ENCODE data around the gene BANK1. TPM values are rescaled to one million over a fixed set of nuclear protein-coding genes. Genes with fewer than 3 reads are reported as not detected.

BANK1 gene
- total RNA-seq, 1 donor from 2014 or later, result 0.79 TPM

- Mint-ChIP-seq H3K4me1 (ENCODE audit: low read depth) (peaks cover 18% of the 10 kb centered on the region), H3K27ac (no peak overlapping the region)
These were observed 158.4 kb downstream of the BANK1 start for GRCh38 chr4:101948951-101949350.

DNA sequence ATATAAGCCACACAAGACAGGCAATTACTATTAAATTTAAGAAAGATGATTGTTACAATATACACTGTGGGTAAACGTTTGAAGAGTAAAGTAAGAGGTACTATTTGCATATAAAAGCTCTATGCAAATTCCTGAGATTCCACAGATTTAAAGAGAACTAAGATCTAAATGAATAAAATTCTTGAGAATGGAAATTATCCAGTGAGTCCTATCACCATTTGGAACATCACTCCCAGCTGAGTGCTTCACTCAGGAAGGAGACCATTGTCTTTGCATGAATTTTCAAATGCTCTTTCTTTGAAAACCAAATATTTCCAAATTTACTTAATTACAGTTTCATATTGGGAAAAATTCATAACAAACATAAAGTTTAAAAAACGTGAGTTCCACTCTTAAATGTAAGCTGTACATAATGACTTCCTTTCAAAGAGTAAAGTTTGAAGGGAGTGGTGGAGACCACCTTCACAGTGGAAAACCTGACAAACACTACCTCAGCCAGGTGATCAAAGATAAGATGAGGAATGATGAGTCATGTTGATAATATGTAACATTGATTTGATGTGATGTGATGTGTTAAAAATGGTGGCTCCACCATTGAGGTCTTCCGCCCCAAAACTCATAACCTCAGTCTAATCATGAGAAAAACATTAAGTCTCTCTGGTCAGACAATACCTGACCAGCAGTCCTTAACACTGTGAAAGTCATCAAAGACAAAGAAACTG, 159.9 kb downstream of the BANK1 start:
- no peak overlapping the region for H3K4me3 Mint-ChIP-seq (ENCODE audit: low read depth)
- TF ChIP-seq CTCF (IDR thresholded peaks at IDR 0.05; ENCODE audit: unreplicated experiment), result no peak
- no peaks in the 10 kb centered on the region for H3K27me3 Mint-ChIP-seq
- H3K27ac Mint-ChIP-seq, result no peak overlapping the region
- H3K9me3 Mint-ChIP-seq (ENCODE audit: low read depth), result no peaks in the 10 kb centered on the region
- H3K36me3 Mint-ChIP-seq (ENCODE audit: insufficient read depth), result no peaks in the 10 kb centered on the region
- peaks cover 27% of the 10 kb centered on the region for H3K4me1 Mint-ChIP-seq (ENCODE audit: low read depth)
- DNase-seq (ENCODE audit: low spot score, unreplicated experiment), result no peak

More at GRCh38 chr4:101948951-101949350, 158.4 kb downstream of the BANK1 start:
- H3K4me3 Mint-ChIP-seq (ENCODE audit: low read depth), result no peak overlapping the region
- no peak for TF ChIP-seq CTCF (IDR thresholded peaks at IDR 0.05; ENCODE audit: unreplicated experiment)
- no peak for DNase-seq (ENCODE audit: low spot score, unreplicated experiment)
- no peaks in the 10 kb centered on the region for H3K36me3 Mint-ChIP-seq (ENCODE audit: insufficient read depth)
- no peaks in the 10 kb centered on the region for H3K9me3 Mint-ChIP-seq (ENCODE audit: low read depth)
- no peaks in the 10 kb centered on the region for H3K27me3 Mint-ChIP-seq

- no peaks in the 10 kb centered on the region for H3K9me3 Mint-ChIP-seq (ENCODE audit: low read depth)
- H3K27ac Mint-ChIP-seq, result no peak overlapping the region
- DNase-seq (ENCODE audit: low spot score, unreplicated experiment), result no peak
- no peak overlapping the region for H3K4me3 Mint-ChIP-seq (ENCODE audit: low read depth)
- no peaks in the 10 kb centered on the region for H3K27me3 Mint-ChIP-seq
- no peaks in the 10 kb centered on the region for H3K36me3 Mint-ChIP-seq (ENCODE audit: insufficient read depth)
- TF ChIP-seq CTCF (IDR thresholded peaks at IDR 0.05; ENCODE audit: unreplicated experiment), result no peak
- peaks cover 33% of the 10 kb centered on the region for H3K4me1 Mint-ChIP-seq (ENCODE audit: low read depth)
These were observed 162.5 kb downstream of the BANK1 start for GRCh38 chr4:101952985-101953384.

GRCh38 chr4:101953949-101954348, 163.4 kb downstream of the BANK1 start:
- Mint-ChIP-seq H3K27ac (peak overlapping the region; percentile 22), H3K36me3 (ENCODE audit: insufficient read depth) (no peaks in the 10 kb centered on the region), H3K27me3 (no peaks in the 10 kb centered on the region), H3K9me3 (ENCODE audit: low read depth) (no peaks in the 10 kb centered on the region), H3K4me1 (ENCODE audit: low read depth) (peaks cover 33% of the 10 kb centered on the region), H3K4me3 (ENCODE audit: low read depth) (peak overlapping the region; percentile 6)
- no peak for TF ChIP-seq CTCF (IDR thresholded peaks at IDR 0.05; ENCODE audit: unreplicated experiment)
- DNase-seq (ENCODE audit: low spot score, unreplicated experiment), result no peak

DNA sequence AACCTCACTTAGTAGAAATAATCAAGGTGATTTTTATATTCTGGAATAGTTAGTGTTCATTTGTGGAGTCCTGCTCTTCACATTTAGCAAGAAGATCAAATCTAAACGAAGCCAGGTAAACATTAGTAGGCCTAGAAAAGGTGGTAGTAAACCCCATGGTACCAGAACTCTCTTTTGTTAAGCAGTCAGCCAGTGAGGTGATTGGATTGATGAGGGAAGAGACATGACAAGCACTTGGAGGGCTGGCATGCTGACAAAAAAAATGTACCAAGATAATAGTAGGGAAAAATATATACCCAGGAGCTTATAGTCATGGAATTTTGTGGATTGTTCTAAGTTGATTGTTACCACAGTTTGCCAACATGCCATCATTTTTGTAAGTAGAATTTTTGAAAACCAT, 163.8 kb downstream of the BANK1 start:
- no peaks in the 10 kb centered on the region for H3K27me3 Mint-ChIP-seq
- H3K4me1 Mint-ChIP-seq (ENCODE audit: low read depth), result peaks cover 33% of the 10 kb centered on the region
- H3K9me3 Mint-ChIP-seq (ENCODE audit: low read depth), result no peaks in the 10 kb centered on the region
- no peaks in the 10 kb centered on the region for H3K36me3 Mint-ChIP-seq (ENCODE audit: insufficient read depth)
- DNase-seq (ENCODE audit: low spot score, unreplicated experiment), result no peak
- H3K27ac Mint-ChIP-seq, result peak overlapping the region; percentile 22
- peak overlapping the region; percentile 6 for H3K4me3 Mint-ChIP-seq (ENCODE audit: low read depth)
- TF ChIP-seq CTCF (IDR thresholded peaks at IDR 0.05; ENCODE audit: unreplicated experiment), result no peak

Data from progenitor cell of endocrine pancreas (in vitro differentiated cells).